IPS-18a (cell line): ENCODE measurements around the gene PPP1R15B.

Experiments
- H3K27ac ChIP-seq: one replicate; pipeline ENCODE4 v1.5.1; 2013; ENCODE audit warnings: low read length
- H3K27me3 ChIP-seq: one replicate; pipeline ENCODE4 v1.6.1; 2013; ENCODE audit warnings: mild to moderate bottlenecking, low read length; ENCODE audit not compliant: control insufficient read depth, insufficient read depth
- H3K36me3 ChIP-seq: one replicate; pipeline ENCODE4 v1.6.1; 2013; ENCODE audit warnings: low read depth, low read length; ENCODE audit not compliant: control insufficient read depth
- H3K4me1 ChIP-seq: one replicate; pipeline ENCODE4 v1.6.1; 2013; ENCODE audit warnings: low read depth, low read length; ENCODE audit not compliant: control insufficient read depth
- H3K4me3 ChIP-seq: one replicate; pipeline ENCODE4 v1.5.1; 2013; ENCODE audit warnings: low read length
- H3K9ac ChIP-seq: one replicate; pipeline ENCODE4 v1.6.1; 2013; ENCODE audit warnings: mild to moderate bottlenecking, low read length, moderate library complexity
- H3K9me3 ChIP-seq: one replicate; pipeline ENCODE4 v1.6.1; 2013; ENCODE audit warnings: low read depth, low read length; ENCODE audit not compliant: control insufficient read depth

The PPP1R15B gene

GRCh38 chr1:204442376-204443259 is 31.0 kb upstream of the PPP1R15B start:
- peaks cover 32% of the 10 kb centered on the region for H3K36me3 ChIP-seq
- no peaks in the 10 kb centered on the region for H3K9me3 ChIP-seq
- H3K4me1 ChIP-seq: peaks cover 4% of the 10 kb centered on the region
- no peaks in the 10 kb centered on the region for H3K27me3 ChIP-seq
- H3K9ac ChIP-seq: no peak overlapping the region
- H3K4me3 ChIP-seq: no peak overlapping the region
- H3K27ac ChIP-seq: no peak overlapping the region

GRCh38 chr1:204441558-204441957 is 29.9 kb upstream of the PPP1R15B start:
- Histone ChIP-seq H3K27me3 (no peaks in the 10 kb centered on the region), H3K9me3 (no peaks in the 10 kb centered on the region)

GRCh38 chr1:204439621-204440375 is 28.2 kb upstream of the PPP1R15B start:
- no peaks in the 10 kb centered on the region for H3K4me1 ChIP-seq
- H3K36me3 ChIP-seq: peaks cover 39% of the 10 kb centered on the region
- no peak overlapping the region for H3K27ac ChIP-seq

More at GRCh38 chr1:204441558-204441957, 29.9 kb upstream of the PPP1R15B start:
- peaks cover 35% of the 10 kb centered on the region for H3K36me3 ChIP-seq
- H3K4me3 ChIP-seq: no peak overlapping the region
- H3K9ac ChIP-seq: no peak overlapping the region
- H3K4me1 ChIP-seq: peaks cover under 1% of the 10 kb centered on the region
- no peak overlapping the region for H3K27ac ChIP-seq

GRCh38 chr1:204438628-204439027 is 27.0 kb upstream of the PPP1R15B start:
- Histone ChIP-seq H3K9ac (no peak overlapping the region), H3K4me3 (no peak overlapping the region), H3K4me1 (no peaks in the 10 kb centered on the region), H3K27me3 (no peaks in the 10 kb centered on the region), H3K27ac (no peak overlapping the region), H3K36me3 (peaks cover 29% of the 10 kb centered on the region), H3K9me3 (no peaks in the 10 kb centered on the region)

More at GRCh38 chr1:204439621-204440375, 28.2 kb upstream of the PPP1R15B start:
- no peak overlapping the region for H3K4me3 ChIP-seq
- no peaks in the 10 kb centered on the region for H3K27me3 ChIP-seq
- H3K9me3 ChIP-seq: no peaks in the 10 kb centered on the region
- no peak overlapping the region for H3K9ac ChIP-seq

GRCh38 chr1:204437796-204438570 is 26.4 kb upstream of the PPP1R15B start:
- Histone ChIP-seq H3K9ac (no peak overlapping the region), H3K4me1 (no peaks in the 10 kb centered on the region), H3K27me3 (no peaks in the 10 kb centered on the region), H3K36me3 (peaks cover 27% of the 10 kb centered on the region), H3K9me3 (no peaks in the 10 kb centered on the region), H3K4me3 (no peak overlapping the region), H3K27ac (no peak overlapping the region)

GRCh38 chr1:204435872-204436271 is 24.3 kb upstream of the PPP1R15B start:
- Histone ChIP-seq H3K9me3 (no peaks in the 10 kb centered on the region), H3K9ac (no peak overlapping the region), H3K27ac (no peak overlapping the region), H3K36me3 (peaks cover 35% of the 10 kb centered on the region), H3K4me1 (no peaks in the 10 kb centered on the region), H3K4me3 (no peak overlapping the region), H3K27me3 (no peaks in the 10 kb centered on the region)

- Histone ChIP-seq H3K4me1 (no peaks in the 10 kb centered on the region), H3K9ac (no peak overlapping the region), H3K9me3 (no peaks in the 10 kb centered on the region), H3K4me3 (no peak overlapping the region), H3K36me3 (peaks cover 35% of the 10 kb centered on the region), H3K27ac (no peak overlapping the region), H3K27me3 (no peaks in the 10 kb centered on the region)
Observed at GRCh38 chr1:204435381-204435831, 23.8 kb upstream of the PPP1R15B start.

GRCh38 chr1:204434116-204434755 is 22.6 kb upstream of the PPP1R15B start:
- Histone ChIP-seq H3K36me3 (peaks cover 31% of the 10 kb centered on the region), H3K4me1 (no peaks in the 10 kb centered on the region), H3K27ac (no peak overlapping the region), H3K27me3 (no peaks in the 10 kb centered on the region), H3K9ac (no peak overlapping the region), H3K9me3 (no peaks in the 10 kb centered on the region), H3K4me3 (no peak overlapping the region)

- Histone ChIP-seq H3K9ac (no peak overlapping the region), H3K4me1 (no peaks in the 10 kb centered on the region), H3K9me3 (no peaks in the 10 kb centered on the region), H3K27me3 (no peaks in the 10 kb centered on the region), H3K27ac (no peak overlapping the region), H3K4me3 (no peak overlapping the region), H3K36me3 (peaks cover 22% of the 10 kb centered on the region)
Observed at GRCh38 chr1:204432708-204433107, 21.1 kb upstream of the PPP1R15B start.

- H3K4me1 ChIP-seq: no peaks in the 10 kb centered on the region
- no peaks in the 10 kb centered on the region for H3K9me3 ChIP-seq
- H3K9ac ChIP-seq: no peak overlapping the region
- H3K36me3 ChIP-seq: peaks cover 19% of the 10 kb centered on the region
- H3K27me3 ChIP-seq: no peaks in the 10 kb centered on the region
- H3K27ac ChIP-seq: no peak overlapping the region
- H3K4me3 ChIP-seq: no peak overlapping the region
Observed at GRCh38 chr1:204431310-204432184, 19.9 kb upstream of the PPP1R15B start.
